Right lung (tissue), 10 donors: ENCODE measurements around the gene WDR36. TPM values are rescaled to one million over a fixed set of nuclear protein-coding genes. Genes with fewer than 3 reads are reported as not detected.

ENCODE experiments used
- DNase-seq, 2 donors: peaks; one replicate each; pipeline ENCODE4 v3.0.0-alpha.2; 2013
- long read RNA-seq, 8 donors: transcript quantifications; one replicate each; lab custom pipeline, GENCODE V29; 2026
- polyA plus RNA-seq, 5 donors: library from polyadenylated mRNA; unstranded; fragments of 120-200 nt; gene quantifications; one replicate each; pipeline versions ENCODE4 v1.2.1 to v1.2.3, GENCODE V29; 2013; ENCODE audit warnings: inconsistent platforms in 1 of 5, low replicate concordance in 1 of 5; ENCODE audit not compliant: insufficient read length in 5 of 5, insufficient read depth in 1 of 5

The WDR36 gene
- polyA plus RNA-seq, result 10 to 100 TPM; 23.5 to 38.8 (median 33.9) TPM
- long read RNA-seq, donor 1, full-length matches to known transcripts, result 4 of 4 reads
- long read RNA-seq, donor 1, partial matches to known transcripts, result 0 of 4 reads
- long read RNA-seq, donor 1, other reads (novel, unspliced or antisense), result 0 of 4 reads
- long read RNA-seq, donor 2, result 0 reads
- long read RNA-seq, donor 3, full-length matches to known transcripts, result 2 of 2 reads
- long read RNA-seq, donor 3, partial matches to known transcripts, result 0 of 2 reads
- long read RNA-seq, donor 3, other reads (novel, unspliced or antisense), result 0 of 2 reads
- long read RNA-seq, donor 4, partial matches to known transcripts, result 31 of 31 reads
- long read RNA-seq, donor 4, other reads (novel, unspliced or antisense), result 0 of 31 reads
- long read RNA-seq, donor 5, partial matches to known transcripts, result 0 of 1 reads
- long read RNA-seq, donor 5, other reads (novel, unspliced or antisense), result 0 of 1 reads
- long read RNA-seq, donor 6, full-length matches to known transcripts, result 3 of 3 reads
- long read RNA-seq, donor 6, partial matches to known transcripts, result 0 of 3 reads
- long read RNA-seq, donor 6, other reads (novel, unspliced or antisense), result 0 of 3 reads
- long read RNA-seq, donor 7, full-length matches to known transcripts, result 2 of 2 reads
- long read RNA-seq, donor 7, partial matches to known transcripts, result 0 of 2 reads
- long read RNA-seq, donor 7, other reads (novel, unspliced or antisense), result 0 of 2 reads
- long read RNA-seq, donor 8, full-length matches to known transcripts, result 2 of 2 reads
- long read RNA-seq, donor 8, partial matches to known transcripts, result 0 of 2 reads
- long read RNA-seq, donor 8, other reads (novel, unspliced or antisense), result 0 of 2 reads

DNA sequence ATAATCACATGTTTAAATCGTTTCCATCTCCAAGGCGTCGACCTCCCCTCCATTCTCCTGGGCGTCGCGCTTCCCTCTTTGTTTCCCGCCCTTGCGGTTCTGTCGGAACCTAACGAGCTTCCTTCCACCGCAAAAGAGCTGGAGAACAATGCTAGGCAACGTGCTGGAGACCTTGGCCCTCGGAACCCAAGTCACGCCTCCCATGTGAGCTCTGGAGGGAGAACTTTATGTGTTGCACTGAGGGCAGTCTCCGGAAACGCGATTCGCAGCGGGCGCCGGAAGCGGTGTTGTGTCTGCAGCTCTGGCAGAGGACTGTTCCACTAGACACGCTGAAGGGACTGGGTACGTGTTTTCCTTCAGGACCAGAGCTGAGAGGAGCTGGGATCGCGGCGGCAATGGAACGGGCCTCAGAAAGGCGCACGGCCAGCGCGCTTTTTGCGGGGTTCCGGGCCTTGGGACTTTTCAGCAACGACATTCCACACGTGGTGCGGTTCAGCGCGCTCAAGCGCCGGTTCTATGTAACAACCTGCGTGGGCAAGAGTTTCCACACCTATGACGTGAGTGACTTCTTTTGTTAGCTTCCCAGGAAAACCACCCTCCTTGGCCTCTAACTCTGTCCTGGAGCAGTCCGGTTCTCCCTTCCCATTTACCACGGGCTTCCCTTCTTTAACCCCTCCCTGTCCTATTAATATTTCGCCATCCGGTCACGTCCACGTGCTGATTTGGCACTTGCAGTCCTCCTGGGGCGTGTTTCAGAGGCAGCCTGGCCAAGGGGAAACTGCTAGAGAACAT, at the start of gene WDR36:
WDR36 (plus strand) TSS at position 287 of the 792 bp plus-strand sequence; CDS start at position 396, 109 bp downstream.
- DNase-seq, result peak; percentile 87 to 88

DNA sequence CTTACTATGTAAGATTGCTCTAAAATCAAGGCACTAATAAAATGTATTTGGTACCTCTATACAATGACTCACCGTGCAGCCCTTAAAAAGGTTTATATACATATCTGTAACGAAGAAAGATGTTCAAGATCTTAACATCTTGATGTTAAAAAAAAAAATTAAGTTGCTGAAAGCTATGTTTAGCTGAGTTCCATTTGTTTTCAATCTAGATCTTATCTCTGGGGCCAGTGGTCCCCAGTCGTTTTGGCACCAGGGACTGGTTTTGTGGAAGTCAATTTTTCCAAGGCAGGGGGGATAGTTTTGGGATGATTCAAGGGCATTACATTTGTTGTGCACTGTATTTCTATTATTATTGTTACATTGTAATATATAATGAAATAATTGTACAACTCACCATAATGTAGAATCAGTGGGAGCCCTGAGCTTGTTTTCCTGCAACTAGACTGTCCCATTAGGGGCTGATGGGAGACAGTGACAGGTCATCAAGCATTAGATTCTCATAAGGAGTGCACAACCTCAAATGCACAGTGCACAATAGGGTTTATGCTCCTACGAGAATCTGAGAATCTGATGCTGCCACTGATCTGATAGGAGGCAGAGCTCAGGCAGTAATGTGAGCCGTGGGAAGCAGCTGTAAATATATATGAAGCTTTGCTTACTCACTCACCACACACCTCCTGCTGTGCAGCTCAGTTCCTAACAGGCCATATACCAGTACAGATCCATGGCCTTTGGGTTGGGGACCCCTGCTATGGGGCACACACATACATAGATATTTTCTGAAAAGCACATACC, 48.2 kb upstream of the WDR36 start:
- DNase-seq, result no peak

DNA sequence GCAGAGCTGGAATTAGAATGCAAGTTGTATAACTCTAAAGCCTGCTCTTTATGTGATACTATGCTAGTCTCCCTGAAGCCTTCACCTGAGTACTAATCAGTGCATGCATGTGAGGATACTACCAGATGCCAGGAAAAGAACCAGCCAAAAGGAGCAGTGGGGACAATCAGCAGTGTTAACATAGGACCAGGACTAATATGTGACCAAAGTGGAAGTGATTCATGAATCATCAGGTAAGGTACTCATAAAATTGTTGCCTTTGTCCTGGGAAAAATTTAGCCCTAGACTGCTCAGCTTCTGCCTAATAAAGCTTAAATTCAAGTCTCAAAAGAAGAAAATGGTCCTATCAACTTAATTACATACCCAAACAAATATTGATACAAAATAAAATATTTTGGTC, 34.1 kb upstream of the WDR36 start:
- no peak for DNase-seq

DNA sequence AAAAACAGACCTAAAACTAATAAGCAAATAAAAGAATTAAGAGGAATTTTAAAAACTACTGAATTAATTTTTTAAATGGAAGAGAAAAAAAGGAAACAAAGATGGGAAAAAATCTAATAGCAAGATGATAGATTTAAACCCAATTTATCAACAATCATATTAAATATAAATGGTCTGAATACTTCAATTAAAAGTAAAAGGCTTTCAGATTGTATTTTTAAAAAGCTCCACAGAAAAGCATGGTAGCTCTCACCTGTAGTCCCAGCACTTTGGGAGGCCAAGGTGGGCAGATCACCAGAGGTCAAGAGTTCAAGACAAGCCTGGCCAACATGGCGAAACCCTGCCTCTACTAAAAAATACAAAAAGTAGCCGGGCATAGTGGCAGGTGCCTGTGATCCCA, 32.0 kb upstream of the WDR36 start:
- DNase-seq, result no peak

DNA sequence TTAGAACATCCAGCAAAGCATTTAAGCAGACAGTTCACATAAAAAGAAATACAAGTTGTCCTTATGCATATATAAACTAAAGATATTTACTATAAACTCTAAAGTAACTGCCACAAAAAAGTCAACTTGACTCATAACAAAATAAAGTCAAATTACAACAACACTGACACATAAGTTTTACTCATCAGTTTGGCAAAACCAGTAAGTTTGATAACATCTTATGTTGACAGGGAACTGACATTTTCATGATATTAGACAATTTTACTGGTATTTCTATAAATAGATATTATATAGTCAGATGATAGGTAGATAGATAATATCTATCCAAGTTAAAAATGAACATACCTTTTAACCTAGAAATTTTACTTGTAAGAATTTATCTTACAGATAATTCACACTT, 30.5 kb upstream of the WDR36 start:
- DNase-seq, result no peak

DNA sequence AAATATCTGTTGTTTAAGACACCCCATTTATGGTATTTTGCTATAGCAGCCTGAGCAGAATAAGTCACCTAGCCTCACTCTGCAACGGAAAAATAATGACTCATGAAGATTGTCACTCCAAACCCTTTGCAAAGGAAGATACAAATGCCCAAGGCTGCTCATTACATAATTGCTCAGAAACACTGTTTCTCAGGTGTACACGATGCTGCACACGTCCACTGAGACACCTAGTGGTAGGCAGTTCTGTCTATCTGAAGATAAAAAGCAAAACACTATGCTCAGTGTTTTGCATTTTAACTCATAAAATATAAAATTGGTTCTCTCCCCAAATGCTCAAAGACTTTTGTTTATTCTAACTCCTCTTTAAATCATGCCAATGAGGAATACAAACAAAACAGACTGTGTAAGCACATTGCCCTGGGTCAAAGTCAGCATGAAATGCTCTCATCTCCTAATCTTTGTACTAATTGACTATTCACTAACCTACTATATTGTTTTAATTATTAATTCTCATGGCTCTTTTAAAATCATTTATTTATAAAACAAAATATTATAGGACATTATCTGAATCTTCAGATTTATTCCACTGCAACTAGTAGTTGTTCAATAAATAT, 28.3 kb upstream of the WDR36 start:
- DNase-seq, result no peak

DNA sequence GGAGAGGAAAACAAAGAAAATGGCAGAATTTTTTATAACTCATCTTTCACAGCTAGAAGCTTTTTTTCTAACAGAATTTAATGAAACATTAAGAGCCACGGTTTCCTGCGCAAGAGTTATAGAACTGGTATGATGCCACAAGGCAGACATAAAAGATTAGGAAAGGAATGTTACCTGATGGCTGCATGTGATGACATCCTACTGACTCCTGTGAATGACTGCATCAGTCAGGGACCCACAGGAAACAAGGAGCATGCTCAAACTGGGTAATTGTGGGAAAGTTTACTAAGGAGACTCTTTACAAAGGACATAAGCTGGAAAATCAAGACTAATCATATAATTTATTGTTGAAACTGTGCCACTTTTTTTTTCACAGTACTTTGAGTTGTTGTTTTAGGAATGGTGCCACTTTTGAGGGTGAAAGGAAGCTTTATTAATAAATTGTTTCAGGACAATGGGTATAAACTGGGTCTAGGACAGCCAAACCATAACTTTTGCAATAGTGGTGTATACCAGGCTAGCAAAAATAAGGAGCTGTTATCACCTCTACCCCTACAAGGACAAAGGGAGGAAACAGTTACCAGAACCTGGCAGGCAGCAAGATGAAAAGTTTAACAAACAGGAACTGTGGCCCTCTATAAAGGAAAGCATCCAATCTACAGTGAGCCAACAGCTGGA, 25.7 kb upstream of the WDR36 start:
- DNase-seq, result no peak

DNA sequence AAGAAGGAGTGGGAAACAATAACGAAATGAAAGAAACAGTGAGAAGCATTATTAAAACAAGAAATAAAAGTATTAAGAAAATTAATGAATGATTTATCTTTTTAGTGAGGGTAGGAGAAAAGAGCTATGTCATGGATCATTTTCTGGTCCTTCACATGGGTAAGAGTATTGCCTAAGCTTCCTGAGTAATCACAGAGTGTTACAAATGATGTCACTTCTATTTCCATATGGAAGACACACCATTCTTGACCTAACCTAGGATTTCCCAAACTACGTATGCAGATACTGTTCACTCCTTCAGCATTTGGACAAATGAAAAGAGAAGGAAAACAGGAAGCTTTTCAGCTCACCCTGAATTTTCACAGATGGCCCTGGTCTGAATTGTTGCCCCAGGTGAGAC, 23.9 kb upstream of the WDR36 start:
- DNase-seq, result no peak

DNA sequence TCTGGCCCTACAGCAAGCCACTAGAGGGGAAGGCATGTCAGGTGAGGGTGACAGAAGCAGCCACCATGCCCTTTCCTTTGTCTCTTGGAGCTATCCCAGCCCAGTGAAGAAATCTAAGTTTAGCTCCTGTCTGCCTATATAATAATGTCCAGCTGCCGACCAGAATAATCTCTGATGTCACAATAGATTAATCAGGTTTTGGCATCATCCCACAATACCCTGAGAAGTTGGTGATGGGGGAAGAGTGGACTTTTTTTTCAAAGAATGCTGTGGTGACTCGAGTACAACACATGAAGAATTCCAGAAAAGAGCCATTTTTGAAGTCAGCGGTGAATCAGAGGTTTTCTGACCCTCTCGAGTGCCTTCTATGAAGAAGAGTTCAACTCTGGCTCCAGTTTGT, 22.3 kb upstream of the WDR36 start:
- DNase-seq, result no peak

DNA sequence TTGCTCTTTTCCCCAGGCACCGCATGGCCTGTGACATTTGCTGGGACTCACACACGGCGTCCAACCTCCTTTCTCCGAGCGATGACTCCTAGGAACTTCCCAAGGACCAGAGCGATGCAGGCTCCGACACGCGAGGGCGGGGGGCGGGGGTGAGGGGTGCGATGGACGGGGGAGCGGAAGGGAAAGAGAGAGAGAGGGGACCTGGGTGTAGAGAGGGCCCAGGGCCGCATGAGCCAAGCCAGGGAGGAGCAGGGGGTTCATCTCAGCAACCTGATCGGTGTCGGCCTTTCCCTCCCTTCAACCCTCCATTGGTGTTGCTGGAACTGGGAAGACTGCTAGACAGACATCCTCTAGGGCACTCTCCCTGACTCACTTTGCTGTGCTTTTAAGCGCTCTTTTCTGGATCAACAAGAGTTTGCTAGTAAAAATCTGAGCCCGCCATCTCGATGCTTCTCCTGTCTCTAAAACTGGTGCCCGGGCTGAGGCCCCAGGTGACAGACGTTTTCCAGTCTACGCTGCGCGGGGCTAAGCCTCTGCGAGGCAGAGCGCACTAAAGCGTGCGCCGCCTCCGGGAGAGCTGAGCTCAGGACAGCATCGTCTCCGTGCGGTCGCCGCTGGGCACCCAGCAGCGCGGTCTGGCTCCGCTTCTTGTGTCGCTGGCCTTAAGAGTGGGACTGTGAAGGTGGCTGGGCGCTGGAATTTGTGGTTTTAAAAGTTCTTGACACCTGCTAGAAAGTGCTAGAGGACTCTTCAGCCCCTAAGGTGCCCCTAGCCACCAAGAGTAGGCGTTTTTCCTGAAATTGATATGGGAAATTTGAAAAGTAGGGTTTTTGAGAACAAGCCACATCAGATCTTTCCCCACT, 21.6 kb upstream of the WDR36 start:
- DNase-seq, result no peak

DNA sequence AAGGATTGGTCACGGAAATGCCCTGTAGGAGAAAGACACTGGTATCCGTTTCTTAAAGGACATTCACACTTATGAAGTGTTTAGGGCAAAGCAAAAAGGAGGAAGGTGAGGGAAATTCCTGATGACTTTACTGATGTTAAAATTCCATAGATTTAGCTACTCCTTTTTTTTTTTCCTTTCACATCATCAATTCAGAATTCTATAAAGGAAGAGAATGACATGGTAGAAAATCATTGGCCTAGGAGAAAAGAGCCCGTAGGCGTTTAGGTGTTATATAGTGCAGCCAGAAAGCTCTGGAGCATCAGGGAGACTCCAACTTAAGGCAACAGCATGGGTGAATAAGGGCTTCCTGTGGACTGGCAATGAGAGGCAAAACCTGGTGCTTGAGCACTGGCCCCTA, 20.7 kb upstream of the WDR36 start, which contains the start of gene TSLP:
TSLP (plus strand) TSS at position 301 of the 400 bp plus-strand sequence. CDS start 178 bp downstream, outside the sequence.
- no peak for DNase-seq

DNA sequence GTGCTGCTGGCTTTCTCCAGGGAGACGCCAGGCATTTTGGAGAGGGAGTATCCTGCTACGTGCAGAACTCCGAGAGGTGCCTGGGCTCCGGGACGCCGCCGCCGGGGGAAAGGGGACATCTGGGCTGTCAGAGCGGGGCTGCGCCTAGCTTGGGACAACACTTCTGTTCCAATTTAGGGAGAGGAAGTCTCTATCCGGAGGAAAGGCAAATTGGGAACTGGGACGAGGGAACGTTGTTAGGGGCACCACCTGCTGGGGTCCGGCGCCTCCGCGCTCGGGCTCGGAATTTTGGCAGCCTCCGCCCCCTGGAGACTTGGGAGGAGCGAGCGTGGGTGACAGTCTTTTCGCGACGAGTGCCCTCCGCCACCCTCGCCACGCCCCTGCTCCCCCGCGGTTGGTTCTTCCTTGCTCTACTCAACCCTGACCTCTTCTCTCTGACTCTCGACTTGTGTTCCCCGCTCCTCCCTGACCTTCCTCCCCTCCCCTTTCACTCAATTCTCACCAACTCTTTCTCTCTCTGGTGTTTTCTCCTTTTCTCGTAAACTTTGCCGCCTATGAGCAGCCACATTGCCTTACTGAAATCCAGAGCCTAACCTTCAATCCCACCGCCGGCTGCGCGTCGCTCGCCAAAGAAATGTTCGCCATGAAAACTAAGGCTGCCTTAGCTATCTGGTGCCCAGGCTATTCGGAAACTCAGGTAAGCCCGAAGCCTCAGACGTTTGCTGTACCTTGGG, 19.0 kb upstream of the WDR36 start:
- peak; percentile 18 to 30 for DNase-seq

DNA sequence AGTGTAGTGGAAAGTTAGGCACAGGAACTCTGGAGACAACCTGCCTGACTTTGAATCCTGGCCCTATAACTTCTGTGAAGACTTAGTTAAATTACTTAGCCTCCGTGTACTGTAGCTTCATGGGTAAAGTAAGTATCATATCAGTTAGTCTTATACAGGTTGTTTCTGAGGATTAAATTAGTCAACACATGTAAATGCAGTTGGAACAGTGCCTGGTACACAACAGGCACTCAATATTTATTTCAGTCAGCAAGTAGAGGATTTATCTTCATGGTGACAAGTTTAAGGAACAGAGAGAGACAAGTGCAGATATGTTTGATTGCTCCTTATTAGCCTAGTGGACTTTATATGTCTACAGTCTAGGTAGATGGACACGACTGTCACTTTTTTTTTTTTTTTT, 17.9 kb upstream of the WDR36 start:
- no peak for DNase-seq

DNA sequence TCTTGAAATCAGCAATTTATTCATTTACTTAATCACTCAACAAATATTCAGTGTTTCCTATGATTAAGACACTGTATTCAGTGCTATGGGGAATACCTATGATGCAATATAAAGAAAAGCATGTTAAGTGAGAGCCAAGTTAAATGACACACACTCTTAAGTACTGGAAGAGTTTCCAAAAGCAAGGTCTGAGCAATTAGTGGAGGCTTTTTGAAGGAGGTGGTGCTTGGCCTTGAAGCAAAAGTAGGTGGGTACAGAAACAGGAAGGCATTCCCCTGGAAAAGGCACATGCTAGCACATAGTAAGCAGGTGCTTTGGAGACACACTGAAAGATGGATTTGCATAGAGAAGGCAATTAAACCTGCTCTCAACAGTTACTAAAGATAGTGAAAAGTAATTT, 16.6 kb upstream of the WDR36 start:
- DNase-seq, result no peak

DNA sequence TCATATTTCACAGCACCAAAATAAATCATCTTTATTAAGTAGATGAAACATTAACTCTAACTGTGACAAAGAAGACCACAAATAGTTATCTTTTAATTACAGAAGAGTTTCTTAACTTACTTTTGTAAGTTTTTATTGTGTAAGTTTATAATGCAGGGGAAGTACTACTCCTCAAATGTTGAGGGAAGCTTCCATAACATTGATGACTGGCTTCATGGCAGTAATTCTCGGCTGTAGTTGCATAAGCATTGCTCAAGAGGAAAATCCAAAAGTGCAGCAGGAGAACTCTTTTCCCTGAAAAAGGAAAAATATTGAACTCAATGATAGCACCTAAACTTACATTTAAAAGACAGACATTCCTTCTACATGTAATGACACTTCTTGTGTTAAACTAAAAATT, 16.1 kb upstream of the WDR36 start:
- DNase-seq, result no peak

DNA sequence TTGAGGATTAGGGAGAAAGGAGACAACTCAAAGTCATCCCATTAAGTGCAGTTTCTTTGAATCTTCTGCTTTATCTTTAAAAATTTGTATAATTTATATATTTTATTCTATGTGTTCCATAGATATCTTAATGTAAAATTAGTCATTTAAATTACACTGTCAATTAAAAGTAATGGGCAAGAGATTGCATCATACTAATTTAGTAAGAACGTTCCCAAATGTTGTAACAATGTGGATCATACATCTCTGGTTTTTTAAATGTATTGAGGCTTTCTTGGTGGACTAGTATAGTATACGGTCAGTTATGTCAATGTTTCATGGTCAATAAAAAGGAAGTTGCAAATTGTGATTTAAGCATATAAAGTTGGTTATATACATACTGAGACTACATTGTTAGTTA, 14.5 kb upstream of the WDR36 start:
- no peak for DNase-seq

DNA sequence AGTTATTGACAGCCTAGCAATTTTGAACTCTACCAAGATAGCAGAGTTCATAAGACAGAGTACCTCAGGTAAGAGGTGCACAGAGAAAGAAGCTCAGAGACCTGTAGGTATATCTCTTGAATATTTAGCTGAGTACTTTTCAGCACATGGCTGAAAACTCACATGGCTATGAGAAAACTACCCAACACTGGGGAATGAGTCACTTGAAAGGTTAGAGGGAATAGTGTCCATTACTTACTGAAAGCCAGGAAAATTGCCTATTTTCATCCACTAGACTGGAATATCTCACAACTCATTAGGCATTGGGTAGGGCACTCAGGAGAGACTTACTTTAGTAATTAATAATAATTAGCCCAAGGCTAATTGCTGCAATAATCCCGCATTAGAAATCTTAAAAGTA, 12.3 kb upstream of the WDR36 start:
- no peak for DNase-seq

DNA sequence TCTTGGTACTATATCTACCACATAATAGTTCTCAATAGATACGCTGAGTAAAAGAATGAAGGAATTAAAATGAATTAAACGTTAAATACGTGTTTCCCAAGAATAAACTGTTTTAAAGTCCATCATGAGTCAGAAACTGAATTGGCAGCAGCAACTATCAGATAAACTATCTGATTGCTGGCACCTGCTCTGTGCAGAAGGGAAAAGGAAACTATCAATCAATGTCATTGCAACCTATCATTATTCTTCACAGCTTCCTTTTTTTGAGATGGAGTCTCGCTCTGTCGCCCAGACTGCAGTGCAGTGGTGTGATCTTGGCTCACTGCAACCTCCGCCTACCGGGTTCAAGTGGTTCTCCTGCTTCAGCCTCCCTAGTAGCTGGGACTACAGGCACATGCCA, 8.8 kb upstream of the WDR36 start:
- no peak for DNase-seq
